Measurements from ENCODE around the gene ZNF200.
A peak's percentile ranks its signal among the peaks of the same experiment; 100 is the strongest.

ZNF200 gene, protein sequence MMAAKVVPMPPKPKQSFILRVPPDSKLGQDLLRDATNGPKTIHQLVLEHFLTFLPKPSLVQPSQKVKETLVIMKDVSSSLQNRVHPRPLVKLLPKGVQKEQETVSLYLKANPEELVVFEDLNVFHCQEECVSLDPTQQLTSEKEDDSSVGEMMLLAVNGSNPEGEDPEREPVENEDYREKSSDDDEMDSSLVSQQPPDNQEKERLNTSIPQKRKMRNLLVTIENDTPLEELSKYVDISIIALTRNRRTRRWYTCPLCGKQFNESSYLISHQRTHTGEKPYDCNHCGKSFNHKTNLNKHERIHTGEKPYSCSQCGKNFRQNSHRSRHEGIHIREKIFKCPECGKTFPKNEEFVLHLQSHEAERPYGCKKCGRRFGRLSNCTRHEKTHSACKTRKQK

DNA sequence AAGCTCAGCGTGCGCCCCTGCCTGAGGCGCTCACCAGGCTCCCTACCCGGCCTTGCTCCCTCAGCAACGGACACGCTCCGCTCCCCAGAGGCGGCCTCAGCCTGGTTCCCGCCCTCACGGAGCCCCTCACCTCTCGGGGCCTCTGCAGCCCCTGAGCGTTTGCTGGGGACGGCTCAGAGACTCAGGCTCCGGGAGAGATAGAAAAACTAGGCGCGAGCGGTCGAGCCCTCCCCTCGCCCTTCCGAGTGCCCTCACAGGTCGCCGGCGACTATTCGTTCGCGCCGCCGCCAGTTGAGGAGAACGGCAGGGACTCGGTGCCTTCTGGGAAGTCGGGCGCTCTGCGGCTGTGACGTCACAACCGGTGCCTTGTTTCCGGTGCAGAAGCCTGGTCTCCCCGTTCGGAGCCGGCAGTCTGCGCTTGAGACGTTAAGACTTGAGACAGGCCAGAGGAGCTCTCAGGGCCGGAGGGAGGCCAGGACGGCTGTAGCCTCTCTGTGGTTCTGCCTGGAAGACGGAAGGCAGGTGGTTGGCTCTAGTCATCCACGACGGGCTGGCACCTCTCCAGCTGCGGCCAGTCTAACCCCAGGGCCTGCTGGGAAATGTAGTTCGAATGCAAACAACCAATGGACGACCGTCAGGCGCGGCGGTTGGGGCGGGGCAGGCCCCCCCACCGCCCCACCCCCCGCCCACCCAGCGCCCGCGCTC is at the start of gene ZNF200:
Gene ZNF200 (minus strand): TSS at position 302 of the 705 bp plus-strand sequence. CDS start 1,403 bp downstream, outside the sequence.
- peak within 1 kb of the TSS; percentile 99 for H3K4me3 ChIP-seq (ENCODE audit: low read length)
- peak; percentile 94 for DNase-seq (ENCODE audit: low read depth)
- TF ChIP-seq, protein P1, sequence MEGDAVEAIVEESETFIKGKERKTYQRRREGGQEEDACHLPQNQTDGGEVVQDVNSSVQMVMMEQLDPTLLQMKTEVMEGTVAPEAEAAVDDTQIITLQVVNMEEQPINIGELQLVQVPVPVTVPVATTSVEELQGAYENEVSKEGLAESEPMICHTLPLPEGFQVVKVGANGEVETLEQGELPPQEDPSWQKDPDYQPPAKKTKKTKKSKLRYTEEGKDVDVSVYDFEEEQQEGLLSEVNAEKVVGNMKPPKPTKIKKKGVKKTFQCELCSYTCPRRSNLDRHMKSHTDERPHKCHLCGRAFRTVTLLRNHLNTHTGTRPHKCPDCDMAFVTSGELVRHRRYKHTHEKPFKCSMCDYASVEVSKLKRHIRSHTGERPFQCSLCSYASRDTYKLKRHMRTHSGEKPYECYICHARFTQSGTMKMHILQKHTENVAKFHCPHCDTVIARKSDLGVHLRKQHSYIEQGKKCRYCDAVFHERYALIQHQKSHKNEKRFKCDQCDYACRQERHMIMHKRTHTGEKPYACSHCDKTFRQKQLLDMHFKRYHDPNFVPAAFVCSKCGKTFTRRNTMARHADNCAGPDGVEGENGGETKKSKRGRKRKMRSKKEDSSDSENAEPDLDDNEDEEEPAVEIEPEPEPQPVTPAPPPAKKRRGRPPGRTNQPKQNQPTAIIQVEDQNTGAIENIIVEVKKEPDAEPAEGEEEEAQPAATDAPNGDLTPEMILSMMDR (conservative IDR thresholded peaks at IDR 0.05; ENCODE audit: low read length) = no peak

DNA sequence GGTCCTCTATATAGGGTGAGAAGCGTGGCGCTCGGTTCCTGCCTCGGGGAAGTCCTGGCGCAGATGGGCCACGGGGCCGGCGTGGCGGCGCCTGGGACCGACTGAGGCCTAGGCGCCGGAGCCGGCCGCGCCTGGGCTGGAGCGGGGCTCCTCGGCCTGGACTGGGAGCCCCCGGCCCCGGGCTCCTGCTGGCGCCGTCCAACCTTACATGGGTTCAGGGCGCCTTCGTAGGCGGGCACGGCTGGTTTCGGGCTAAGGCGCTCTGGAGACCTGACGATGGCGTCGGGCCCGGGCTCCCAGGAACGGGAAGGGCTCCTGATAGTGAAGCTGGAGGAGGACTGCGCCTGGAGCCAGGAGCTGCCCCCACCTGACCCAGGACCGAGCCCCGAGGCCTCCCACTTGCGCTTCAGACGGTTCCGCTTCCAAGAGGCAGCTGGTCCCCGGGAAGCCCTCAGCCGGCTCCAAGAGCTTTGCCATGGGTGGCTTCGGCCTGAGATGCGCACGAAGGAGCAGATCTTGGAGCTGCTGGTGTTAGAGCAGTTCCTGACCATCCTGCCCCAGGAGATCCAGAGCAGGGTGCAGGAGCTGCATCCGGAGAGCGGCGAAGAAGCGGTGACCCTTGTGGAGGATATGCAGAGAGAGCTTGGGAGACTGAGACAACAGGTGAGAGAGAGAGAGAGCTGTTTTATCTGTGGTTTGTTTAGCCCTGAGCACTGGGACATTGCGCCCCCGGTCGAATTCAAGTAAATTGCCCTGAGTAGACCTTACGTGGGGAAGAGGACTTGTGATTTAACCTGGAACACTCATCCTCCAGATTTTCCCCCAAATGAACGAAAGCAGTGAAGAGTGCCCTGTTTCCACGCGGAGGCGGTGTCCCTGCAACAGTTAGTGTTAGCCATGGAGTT is 48.8 kb upstream of the ZNF200 start:
- H3K4me3 ChIP-seq (ENCODE audit: low read length) = peak overlapping the region; percentile 97
- no peak for DNase-seq (ENCODE audit: low read depth)
- TF ChIP-seq, protein P1 (conservative IDR thresholded peaks at IDR 0.05; ENCODE audit: low read length) = no peak

- TF ChIP-seq, protein P1 (conservative IDR thresholded peaks at IDR 0.05; ENCODE audit: low read length) = no peak
- peak within 1 kb of the TSS; percentile 97 for H3K4me3 ChIP-seq (ENCODE audit: low read length)
- peak; percentile 98 for DNase-seq (ENCODE audit: low read depth)
Measured at GRCh38 chr16:3282730-3283542, 48.0 kb upstream of the ZNF200 start, which contains the start of gene ZNF263. TSS of gene ZNF263 (plus strand) at chr16:3283491. CDS start at chr16:3283819, 328 bp downstream.

DNA sequence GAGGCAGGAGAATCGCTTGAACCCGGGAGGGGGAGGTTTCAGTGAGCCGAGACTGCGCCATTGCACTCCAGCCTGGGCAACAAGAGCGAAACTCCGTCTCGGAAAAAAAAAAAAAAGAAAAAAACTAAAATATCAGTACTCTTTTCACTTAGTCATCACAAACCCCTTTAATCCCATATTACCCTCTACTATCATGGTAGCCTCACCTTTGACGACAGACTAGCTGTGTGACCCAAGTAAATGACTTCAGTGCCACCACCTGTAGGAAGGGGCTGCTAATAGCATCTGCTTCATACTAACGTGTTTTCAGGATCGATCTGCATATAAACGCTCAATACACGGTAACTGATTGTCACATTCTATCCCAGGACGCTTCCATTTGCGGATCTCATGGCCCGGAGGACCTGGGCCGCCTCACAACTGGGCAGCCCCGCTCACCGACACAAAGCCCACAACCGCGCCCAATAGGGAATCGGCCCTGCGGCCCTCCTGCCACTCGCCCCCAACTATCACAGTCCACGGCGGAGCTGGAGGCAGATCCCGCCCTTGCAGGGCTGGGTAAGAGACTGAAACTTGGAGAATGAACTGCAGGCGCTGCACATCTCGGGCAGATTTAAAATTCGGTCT is 47.3 kb upstream of the ZNF200 start:
- no peak for DNase-seq (ENCODE audit: low read depth)
- TF ChIP-seq, protein P1 (conservative IDR thresholded peaks at IDR 0.05; ENCODE audit: low read length) = no peak
- H3K4me3 ChIP-seq (ENCODE audit: low read length) = peak overlapping the region; percentile 97

DNA sequence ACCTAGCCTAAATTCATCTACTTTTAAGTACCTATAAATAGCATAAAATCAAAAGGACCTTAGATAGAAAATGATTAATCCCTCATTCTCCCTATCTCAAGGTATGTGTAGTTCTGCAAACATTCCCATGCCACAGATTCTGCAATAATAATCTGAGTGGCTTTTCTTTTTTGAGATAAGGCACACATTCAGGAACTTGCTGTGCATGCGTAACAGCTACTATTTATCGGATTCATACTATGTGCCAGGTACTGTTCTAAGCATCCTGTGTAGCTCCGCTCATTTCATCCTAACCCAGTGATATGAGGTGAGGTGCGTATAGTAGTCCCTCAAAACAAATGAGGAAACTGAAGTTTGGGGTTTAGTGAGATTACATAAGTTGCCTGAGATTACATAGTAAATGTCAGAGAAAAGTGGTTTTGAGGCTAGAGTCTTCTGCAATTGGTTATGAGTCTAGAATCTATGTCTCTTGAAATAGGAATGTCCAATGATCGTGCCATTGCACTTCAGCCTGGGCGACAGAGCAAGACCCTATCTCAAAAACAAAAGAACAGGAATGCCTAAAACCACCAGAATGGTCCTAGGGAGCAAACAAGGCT is 46.4 kb upstream of the ZNF200 start:
- TF ChIP-seq, protein P1 (conservative IDR thresholded peaks at IDR 0.05; ENCODE audit: low read length) = no peak
- H3K4me3 ChIP-seq (ENCODE audit: low read length) = no peak overlapping the region
- no peak for DNase-seq (ENCODE audit: low read depth)

Data from AG10803 (cell line).